Adrenal gland (tissue), 12 donors: ENCODE results near the gene NLRP6. TPM values are rescaled to one million over a fixed set of nuclear protein-coding genes. Genes with fewer than 3 reads are reported as not detected.
"Not testable (repeated sequence)": the region's sequence is repeated elsewhere in the genome, so short reads cannot be mapped to it uniquely, and the experiment has no call there.

Source experiments
- DNase-seq, 7 donors: peaks; one replicate each; pipeline ENCODE4 v3.0.0-alpha.2; 2019 to 2020
- H3K27ac ChIP-seq, 5 donors: fragments of 200-600 bp; sonication (generic) in 4 of 5; 1 replicate in 3 of 5; 2 replicates in 2 of 5; pipeline versions ENCODE4 v1.5.1 to v1.8.0; 2016 to 2020; ENCODE audit warnings: mild to moderate bottlenecking in 1 of 5
- H3K27me3 ChIP-seq: fragments of 200-600 bp; 2 replicates; pipeline ENCODE4 v1.8.0; 2021
- H3K36me3 ChIP-seq, 2 donors: fragments of 200-600 bp; replicated peaks in 1 of 2; 1 replicate in 1 of 2; 2 replicates in 1 of 2; pipeline versions ENCODE4 v1.5.1 to v1.8.0; 2018 to 2022
- H3K4me1 ChIP-seq, 2 donors: fragments of 200-600 bp; replicated peaks in 1 of 2; 1 replicate in 1 of 2; 2 replicates in 1 of 2; pipeline versions ENCODE4 v1.5.1 to v1.8.0; 2018 to 2021
- H3K4me3 ChIP-seq, 4 donors: fragments of 200-600 bp; sonication (generic) in 3 of 4; one replicate each; pipeline ENCODE4 v1.5.1; 2016 to 2018
- H3K9me3 ChIP-seq, 3 donors: fragments of 200-600 bp; sonication (generic) in 1 of 3; replicated peaks in 1 of 3; 1 replicate in 2 of 3; 2 replicates in 1 of 3; pipeline versions ENCODE4 v1.5.1 to v1.8.0; 2016 to 2021
- POLR2A ChIP-seq, 2 donors: fragments of 450-650 bp; IDR thresholded peaks; one replicate each; pipeline ENCODE4 v1.6.1; 2017; ENCODE audit warnings: antibody characterized with exemption in 2 of 2, mild to moderate bottlenecking in 2 of 2, moderate library complexity in 1 of 2
- WGBS, 4 donors: extraction: QIAGEN DNeasy Blood & Tissue Kit in 2 of 4; methylation state at CpG; one replicate each; pipeline versions ENCODE4 v1.1.5 to v1.1.7; 2013 to 2017; 5-methylcytosine and 5-hydroxymethylcytosine counted together
- intact Hi-C, 2 donors: fragments of 100-400 bp; cut with DNase I; formaldehyde crosslinking; loops; one replicate each; pipeline versions ENCODE4 v1.14.1 to v1.15.0; 2022 to 2023
- polyA plus RNA-seq, 3 donors: library from polyadenylated mRNA; stranded (reverse); fragments of 200-250 nt in 2 of 3; fragments of 350-450 nt in 1 of 3; fragmentation: Illumina TruSeq in 1 of 3; extraction: RNeasy Lipid Tissue Mini Kit (QIAGEN cat#74804) in 1 of 3; gene quantifications; one replicate each; pipeline ENCODE4 v1.2.3, GENCODE V29; 2013 to 2014
- total RNA-seq, 9 donors: library from RNA; depleted of rRNA in 4 of 9; stranded (reverse); fragments of >200 nt in 4 of 9; fragments of 120-200 nt in 1 of 9; fragmentation: NEBNext Ultra II Directional in 1 of 9; extraction: Animal tissue kit (Norgen Biotek cat#: 25700) in 1 of 9; gene quantifications; one replicate each; pipeline versions ENCODE4 v1.1.0 to v1.2.4, GENCODE V29; 2013 to 2023
- TF ChIP-seq, protein P1 (sequence below), 6 experiments: fragments of 450-650 bp in 4 of 6; fragments of 200-600 bp in 2 of 6; sonication (generic) in 1 of 6; IDR thresholded peaks; 1 replicate in 5 of 6; 2 replicates in 1 of 6; pipeline versions ENCODE4 v1.5.1 to v1.8.0; 2016 to 2021; ENCODE audit warnings: antibody characterized with exemption in 6 of 6, mild to moderate bottlenecking in 2 of 6, moderate library complexity in 1 of 6
- donor health status: healthy with polysubstance abuse.
- donor health status: Bipolar disorder and iron deficiency.
- donor health status: DM: yes; HTN: yes; CAD: no.
- donor health status: DM: no; HTN: no; CAD: no.
- donor health status: DM: no; HTN: no; CAD: no.
- donor health status: DM: yes; HTN: yes; CAD: no.

The NLRP6 gene
- total and polyA plus RNA-seq, 12 donors = 0.14 to 0.69 (median 0.24) TPM; not detected in 5

DNA sequence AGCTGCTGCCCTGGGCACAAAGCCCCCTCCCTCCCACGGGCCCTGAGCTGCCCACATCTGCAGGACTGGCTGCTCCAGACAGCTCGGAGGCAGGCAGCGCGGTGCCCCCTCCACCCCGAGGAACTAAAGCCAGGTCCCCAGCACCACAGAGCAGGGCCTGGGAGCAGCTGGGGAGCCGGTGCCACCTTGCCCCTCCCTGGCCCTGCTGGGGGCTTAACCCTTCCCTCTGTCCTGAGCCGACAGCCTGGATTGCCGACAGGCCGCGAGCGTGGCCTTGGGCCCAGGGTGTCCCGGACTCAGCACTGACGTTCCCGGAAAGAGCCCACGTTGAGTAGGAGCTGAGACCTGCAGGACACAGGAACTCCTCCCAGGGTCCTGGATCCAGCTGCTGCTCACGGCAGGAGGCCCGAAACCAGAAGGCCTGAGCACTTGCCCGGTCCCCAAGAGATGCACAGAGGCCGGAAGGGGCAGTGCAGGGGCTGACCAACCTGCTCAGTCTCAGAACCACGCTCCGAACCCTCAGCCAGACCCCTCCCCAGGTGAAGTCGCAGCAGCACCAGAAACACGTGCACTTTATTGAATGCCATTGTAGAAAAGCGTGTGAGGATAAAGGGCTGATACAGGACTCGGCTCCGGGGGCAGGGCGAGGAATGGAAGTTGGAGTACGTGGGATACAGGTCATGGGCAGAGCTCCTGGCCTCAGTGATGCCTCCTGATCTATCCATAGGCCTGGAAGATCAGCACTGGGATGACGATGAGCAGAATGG lies 41.1 kb downstream of the NLRP6 start:
- Histone ChIP-seq H3K27me3 (peaks cover 16% of the 10 kb centered on the region), H3K27ac (peak overlapping the region; percentile 71 to 100 (median 87)), H3K4me3 (peak overlapping the region in 3 of 4 donors; percentile 34 to 90 (median 42))
- H3K9me3 ChIP-seq, H3K4me1 ChIP-seq, H3K36me3 ChIP-seq, intact Hi-C loops, DNase-seq: not testable (repeated sequence)
- TF ChIP-seq POLR2A (IDR thresholded peaks at IDR 0.05) = peak; percentile 31 to 46
- TF ChIP-seq, protein P1, sequence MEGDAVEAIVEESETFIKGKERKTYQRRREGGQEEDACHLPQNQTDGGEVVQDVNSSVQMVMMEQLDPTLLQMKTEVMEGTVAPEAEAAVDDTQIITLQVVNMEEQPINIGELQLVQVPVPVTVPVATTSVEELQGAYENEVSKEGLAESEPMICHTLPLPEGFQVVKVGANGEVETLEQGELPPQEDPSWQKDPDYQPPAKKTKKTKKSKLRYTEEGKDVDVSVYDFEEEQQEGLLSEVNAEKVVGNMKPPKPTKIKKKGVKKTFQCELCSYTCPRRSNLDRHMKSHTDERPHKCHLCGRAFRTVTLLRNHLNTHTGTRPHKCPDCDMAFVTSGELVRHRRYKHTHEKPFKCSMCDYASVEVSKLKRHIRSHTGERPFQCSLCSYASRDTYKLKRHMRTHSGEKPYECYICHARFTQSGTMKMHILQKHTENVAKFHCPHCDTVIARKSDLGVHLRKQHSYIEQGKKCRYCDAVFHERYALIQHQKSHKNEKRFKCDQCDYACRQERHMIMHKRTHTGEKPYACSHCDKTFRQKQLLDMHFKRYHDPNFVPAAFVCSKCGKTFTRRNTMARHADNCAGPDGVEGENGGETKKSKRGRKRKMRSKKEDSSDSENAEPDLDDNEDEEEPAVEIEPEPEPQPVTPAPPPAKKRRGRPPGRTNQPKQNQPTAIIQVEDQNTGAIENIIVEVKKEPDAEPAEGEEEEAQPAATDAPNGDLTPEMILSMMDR (IDR thresholded peaks at IDR 0.05) = peak in 3 of 6 experiments; percentile 21 to 36 (median 26)
- 4 to 17% (median 14%) methylated on average over 9 to 20 of the region's 29 CpGs for WGBS, 4 donors

DNA sequence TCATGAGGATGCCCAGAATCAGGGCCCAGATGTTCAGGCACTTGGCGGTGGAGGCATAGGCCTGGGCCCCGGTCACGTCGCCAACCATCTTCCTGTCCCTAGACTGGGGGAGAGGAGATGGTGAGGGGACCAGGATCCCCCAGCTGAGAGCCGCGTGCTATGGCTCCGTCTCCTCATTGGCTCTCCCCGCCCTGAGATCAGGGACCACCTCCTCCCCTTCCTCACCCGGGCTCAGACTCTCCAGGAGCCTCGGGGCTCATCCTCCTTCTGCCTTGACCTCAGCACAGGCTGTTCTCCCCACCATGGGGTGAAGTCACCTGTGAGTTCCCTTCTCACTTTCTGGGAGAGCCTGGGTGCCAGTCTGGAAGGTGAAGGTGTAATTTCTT lies 41.7 kb downstream of the NLRP6 start:
- H3K9me3 ChIP-seq, DNase-seq, H3K36me3 ChIP-seq, intact Hi-C loops, H3K4me1 ChIP-seq: not testable (repeated sequence)
- Histone ChIP-seq H3K27me3 (peaks cover 16% of the 10 kb centered on the region), H3K4me3 (peak overlapping the region in 3 of 4 donors; percentile 34 to 90 (median 42)), H3K27ac (peak overlapping the region; percentile 87 to 100 (median 91))
- WGBS, 4 donors = 9 to 30% (median 19%) methylated on average over 2 to 6 of the region's 10 CpGs; no CpG with 5 or more reads in 1 of the 4 donors

DNA sequence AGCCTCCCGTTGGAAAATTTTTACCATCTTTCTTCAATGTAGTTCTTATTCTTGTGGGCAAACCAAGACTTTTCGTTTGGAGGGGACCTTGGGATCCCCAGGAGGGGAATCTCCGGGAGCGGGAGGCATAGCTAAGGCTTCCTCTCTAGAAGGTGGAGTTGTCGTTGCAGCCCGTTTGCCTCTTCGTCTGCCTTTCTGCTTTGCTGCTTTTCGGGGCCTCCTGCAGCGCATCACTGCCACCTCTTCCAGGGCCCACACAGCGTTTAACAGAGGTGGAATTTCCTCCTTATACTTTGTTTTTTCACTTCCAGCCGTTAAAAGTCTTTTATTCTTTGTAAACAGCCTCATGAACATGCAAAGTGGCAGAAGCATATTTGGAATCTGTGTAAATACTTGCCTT lies 45.9 kb downstream of the NLRP6 start:
- Histone ChIP-seq H3K27me3 (no peaks in the 10 kb centered on the region), H3K27ac (peak overlapping the region in 2 of 5 donors; percentile 71 to 75), H3K4me3 (no peak overlapping the region), H3K4me1 (peaks cover 17 to 26% of the 10 kb centered on the region in 2 donors), H3K9me3 (no peaks in the 10 kb centered on the region), H3K36me3 (no peaks in the 10 kb centered on the region)
- no peak for DNase-seq
- intact Hi-C loops = no loop called here
- 69 to 72% (median 71%) methylated on average over 11 of the region's 11 CpGs for WGBS, 4 donors
- TF ChIP-seq, protein P1 (IDR thresholded peaks at IDR 0.05) = no peak
- no peak for TF ChIP-seq POLR2A (IDR thresholded peaks at IDR 0.05)

DNA sequence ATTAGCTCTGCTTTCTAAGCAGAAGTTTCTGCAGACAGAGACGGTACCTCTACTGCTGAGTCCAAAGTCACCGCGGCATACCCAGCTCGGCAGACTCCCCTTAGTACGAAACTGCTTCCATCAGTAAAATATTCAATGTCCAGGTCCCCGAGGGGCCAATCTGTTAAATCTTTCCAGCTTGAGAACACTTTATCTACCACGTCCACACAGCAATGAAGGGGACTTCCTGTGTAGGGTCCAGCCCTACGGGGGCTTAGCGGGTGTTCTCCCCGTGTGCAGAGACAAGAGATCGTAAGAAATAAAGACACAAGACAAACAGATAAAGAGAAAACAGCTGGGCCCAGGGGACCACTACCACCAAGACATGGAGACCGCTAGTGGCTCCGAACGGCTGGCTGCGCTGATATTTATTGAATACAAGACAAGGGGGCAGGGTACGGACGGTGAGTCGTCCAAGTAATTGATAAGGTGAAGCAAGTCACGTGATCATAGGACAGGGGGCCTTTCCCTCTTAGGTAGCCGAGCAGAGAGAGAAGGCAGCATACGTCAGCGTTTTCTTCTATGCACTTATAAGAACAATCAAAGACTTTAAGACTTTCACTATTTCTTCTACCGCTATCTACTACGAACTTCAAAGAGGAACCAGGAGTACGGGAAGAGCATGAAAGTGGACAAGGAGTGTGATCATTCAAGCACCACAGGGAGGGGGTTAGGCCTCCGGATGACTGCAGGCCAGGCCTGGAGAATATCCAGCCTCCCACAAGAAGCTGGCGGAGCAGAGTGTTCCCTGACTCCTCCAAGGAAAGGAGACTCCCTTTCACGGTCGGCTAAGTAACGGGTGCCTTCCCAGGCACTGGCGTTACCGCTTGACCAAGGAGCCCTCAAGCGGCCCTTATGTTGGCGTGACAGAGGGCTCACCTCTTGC lies 46.6 kb downstream of the NLRP6 start:
- H3K4me3 ChIP-seq, DNase-seq, H3K27me3 ChIP-seq, H3K9me3 ChIP-seq, H3K36me3 ChIP-seq, intact Hi-C loops: not testable (repeated sequence)
- Histone ChIP-seq H3K4me1 (peaks cover 17 to 26% of the 10 kb centered on the region in 2 donors), H3K27ac (peak overlapping the region in 3 of 5 donors; percentile 46 to 95 (median 90))
- WGBS, 4 donors = 60 to 64% (median 63%) methylated on average over 24 to 28 of the region's 34 CpGs
